Measurements from ENCODE around the gene SLC5A10. TPM values are rescaled to one million over a fixed set of nuclear protein-coding genes. Genes with fewer than 3 reads are reported as not detected.

SLC5A10 gene
- total RNA-seq, 4 donors from 2014 or later = not detected

- intact Hi-C loops (cut with DNase I; ENCODE audit: low total_unique reads) (no loop called here), in situ Hi-C loops (cut with MboI; ENCODE audit: low pct_ligation_motif_present in 1 of 4, low pct_unique_long_range_greater_than_20kb in 1 of 4, low sequenced_read_pairs in 3 of 4) (no loop called here)
- 55 to 66% methylated on average over 4 to 11 of the region's 11 CpGs for WGBS, 2 donors (ENCODE audit: low coverage in 1 of 2)
- TF ChIP-seq POLR2AphosphoS5 (IDR thresholded peaks at IDR 0.05) (peak in 2 of 3 donors; percentile 22 to 55), EP300 (IDR thresholded peaks at IDR 0.05; ENCODE audit: low read depth) (no peak), POLR2A (IDR thresholded peaks at IDR 0.05) (peak; percentile 39)
- Histone ChIP-seq H3K36me3 (no peaks in the 10 kb centered on the region), H3K27ac (peak overlapping the region; percentile 55 to 73 (median 71)), H3K27me3 (no peaks in the 10 kb centered on the region), H3K4me3 (no peak overlapping the region), H3K4me1 (peaks cover 7 to 23% (median 17%) of the 10 kb centered on the region in 4 donors), H3K9me3 (no peaks in the 10 kb centered on the region)
- peak; percentile 81 for DNase-seq
Measured at GRCh38 chr17:19010729-19011505, 59.0 kb downstream of the SLC5A10 start.

GRCh38 chr17:19011581-19011980 is 59.6 kb downstream of the SLC5A10 start:
- in situ Hi-C loops (cut with MboI; ENCODE audit: low pct_ligation_motif_present in 1 of 4, low pct_unique_long_range_greater_than_20kb in 1 of 4, low sequenced_read_pairs in 3 of 4) (no loop called here), intact Hi-C loops (cut with DNase I; ENCODE audit: low total_unique reads) (no loop called here)
- H3K27ac ChIP-seq = peak overlapping the region; percentile 55 to 73 (median 71)
- no peak for DNase-seq
- no peaks in the 10 kb centered on the region for H3K9me3 ChIP-seq
- TF ChIP-seq EP300 (IDR thresholded peaks at IDR 0.05; ENCODE audit: low read depth) (no peak), POLR2A (IDR thresholded peaks at IDR 0.05) (no peak)
- H3K4me3 ChIP-seq = no peak overlapping the region
- H3K36me3 ChIP-seq = no peaks in the 10 kb centered on the region
- H3K4me1 ChIP-seq = peaks cover 7 to 23% (median 17%) of the 10 kb centered on the region in 4 donors
- no peaks in the 10 kb centered on the region for H3K27me3 ChIP-seq
- 60 to 71% methylated on average over 1 to 6 of the region's 6 CpGs for WGBS, 2 donors (ENCODE audit: low coverage in 1 of 2)

GRCh38 chr17:19012171-19013080 is 60.5 kb downstream of the SLC5A10 start:
- no peak for DNase-seq
- Histone ChIP-seq H3K27ac (peak overlapping the region in 3 of 4 donors; percentile 71 to 73 (median 71)), H3K9me3 (no peaks in the 10 kb centered on the region), H3K36me3 (no peaks in the 10 kb centered on the region), H3K27me3 (no peaks in the 10 kb centered on the region), H3K4me1 (peaks cover 7 to 23% (median 18%) of the 10 kb centered on the region in 4 donors), H3K4me3 (no peak overlapping the region)
- WGBS, 2 donors (ENCODE audit: low coverage in 1 of 2) = 93 to 100% methylated on average over 4 to 22 of the region's 22 CpGs
- intact Hi-C loops (cut with DNase I; ENCODE audit: low total_unique reads) = no loop called here
- TF ChIP-seq POLR2AphosphoS5 (IDR thresholded peaks at IDR 0.05) (no peak), POLR2A (IDR thresholded peaks at IDR 0.05) (no peak), EP300 (IDR thresholded peaks at IDR 0.05; ENCODE audit: low read depth) (no peak), CTCF (IDR thresholded peaks at IDR 0.05) (no peak)
- in situ Hi-C loops (cut with MboI; ENCODE audit: low pct_ligation_motif_present in 1 of 4, low pct_unique_long_range_greater_than_20kb in 1 of 4, low sequenced_read_pairs in 3 of 4) = no loop called here

- in situ Hi-C loops (cut with MboI; ENCODE audit: low pct_ligation_motif_present in 1 of 4, low pct_unique_long_range_greater_than_20kb in 1 of 4, low sequenced_read_pairs in 3 of 4) (no loop called here), intact Hi-C loops (cut with DNase I; ENCODE audit: low total_unique reads) (no loop called here)
- DNase-seq = no peak
- Histone ChIP-seq H3K27me3 (no peaks in the 10 kb centered on the region), H3K4me1 (peaks cover 7 to 29% (median 24%) of the 10 kb centered on the region in 4 donors), H3K4me3 (no peak overlapping the region), H3K27ac (no peak overlapping the region), H3K9me3 (no peaks in the 10 kb centered on the region), H3K36me3 (no peaks in the 10 kb centered on the region)
- TF ChIP-seq EP300 (IDR thresholded peaks at IDR 0.05; ENCODE audit: low read depth) (no peak), POLR2A (IDR thresholded peaks at IDR 0.05) (no peak), POLR2AphosphoS5 (IDR thresholded peaks at IDR 0.05) (no peak), CTCF (IDR thresholded peaks at IDR 0.05) (no peak)
- 98% methylated on average over 11 of the region's 12 CpGs; no CpG with 5 or more reads in 1 of the 2 donors for WGBS, 2 donors (ENCODE audit: low coverage in 1 of 2)
Measured at GRCh38 chr17:19013226-19013625, 61.3 kb downstream of the SLC5A10 start.

Data from transverse colon (tissue), 4 donors.